NB4 (cell line): Measurements from ENCODE around the gene EXOSC3.

Experiments used
- POLR2A ChIP-seq: IDR thresholded peaks from 2 replicates; pipeline ENCODE4 v1.6.1; 2011; ENCODE audit warnings: mild to moderate bottlenecking; ENCODE audit not compliant: insufficient read length; ENCODE audit errors: extremely low read depth
- TF ChIP-seq, protein P1 (sequence below): IDR thresholded peaks from one replicate; pipeline ENCODE4 v1.5.1; 2012; ENCODE audit warnings: low read depth, low read length

DNA sequence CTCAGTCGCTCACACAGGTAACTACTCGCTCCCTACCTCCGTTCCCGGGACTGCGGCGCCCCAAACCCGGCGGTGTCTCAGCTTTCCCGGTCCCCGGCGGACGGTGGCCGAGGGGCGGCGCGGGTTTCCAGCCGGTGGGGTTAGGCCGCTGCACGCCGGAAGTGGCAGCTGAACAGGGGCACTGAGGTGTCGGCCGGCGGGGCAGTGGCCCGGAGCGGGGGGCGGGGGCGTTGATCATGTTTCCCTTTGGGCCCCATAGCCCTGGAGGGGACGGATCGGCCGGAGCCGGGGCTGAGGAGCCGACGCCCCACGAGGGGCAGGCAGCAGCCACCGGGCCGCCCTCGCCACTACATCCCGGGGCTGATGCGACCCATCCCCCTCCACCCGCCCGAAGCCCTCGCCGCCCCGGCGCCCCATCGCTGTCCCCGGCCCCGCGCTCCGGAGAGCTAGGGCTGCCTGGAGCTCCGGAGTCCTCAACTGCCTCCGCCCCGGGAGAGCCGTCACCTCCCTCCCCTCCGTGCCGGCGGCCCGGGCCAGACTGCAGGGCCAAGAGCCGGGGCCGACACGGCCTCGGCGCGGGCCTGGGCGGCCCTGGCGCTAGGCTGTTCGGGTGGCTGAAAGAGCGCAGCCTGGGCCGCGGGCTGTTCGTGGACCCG, 15.9 kb upstream of the EXOSC3 start, which contains the start of gene DCAF10:
- TF ChIP-seq POLR2A = peak; percentile 45
- TF ChIP-seq, protein P1, sequence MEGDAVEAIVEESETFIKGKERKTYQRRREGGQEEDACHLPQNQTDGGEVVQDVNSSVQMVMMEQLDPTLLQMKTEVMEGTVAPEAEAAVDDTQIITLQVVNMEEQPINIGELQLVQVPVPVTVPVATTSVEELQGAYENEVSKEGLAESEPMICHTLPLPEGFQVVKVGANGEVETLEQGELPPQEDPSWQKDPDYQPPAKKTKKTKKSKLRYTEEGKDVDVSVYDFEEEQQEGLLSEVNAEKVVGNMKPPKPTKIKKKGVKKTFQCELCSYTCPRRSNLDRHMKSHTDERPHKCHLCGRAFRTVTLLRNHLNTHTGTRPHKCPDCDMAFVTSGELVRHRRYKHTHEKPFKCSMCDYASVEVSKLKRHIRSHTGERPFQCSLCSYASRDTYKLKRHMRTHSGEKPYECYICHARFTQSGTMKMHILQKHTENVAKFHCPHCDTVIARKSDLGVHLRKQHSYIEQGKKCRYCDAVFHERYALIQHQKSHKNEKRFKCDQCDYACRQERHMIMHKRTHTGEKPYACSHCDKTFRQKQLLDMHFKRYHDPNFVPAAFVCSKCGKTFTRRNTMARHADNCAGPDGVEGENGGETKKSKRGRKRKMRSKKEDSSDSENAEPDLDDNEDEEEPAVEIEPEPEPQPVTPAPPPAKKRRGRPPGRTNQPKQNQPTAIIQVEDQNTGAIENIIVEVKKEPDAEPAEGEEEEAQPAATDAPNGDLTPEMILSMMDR = no peak
